H9 (cell line): ENCODE measurements around the gene MON2. TPM values are rescaled to one million over a fixed set of nuclear protein-coding genes. Genes with fewer than 3 reads are reported as not detected.

Experiments
- DNase-seq: peaks from one replicate; pipeline ENCODE4 v3.0.0-alpha.2; 2017
- H2AFZ ChIP-seq: one replicate; pipeline ENCODE4 v1.6.1; 2013; ENCODE audit warnings: mild to moderate bottlenecking, low read length, control low read depth, moderate library complexity
- H2AK5ac ChIP-seq: 2 replicates; pipeline ENCODE4 v1.6.1; 2013; ENCODE audit warnings: low read length, control low read depth, mixed read lengths; ENCODE audit not compliant: insufficient read length
- H2BK120ac ChIP-seq: one replicate; pipeline ENCODE4 v1.6.1; 2013; ENCODE audit warnings: low read depth, mild to moderate bottlenecking, low read length, control low read depth, inconsistent platforms; ENCODE audit not compliant: poor library complexity, severe bottlenecking
- H2BK12ac ChIP-seq: 2 replicates; pipeline ENCODE4 v1.6.1; 2013; ENCODE audit warnings: low read length, control low read depth, mixed read lengths, low read depth; ENCODE audit not compliant: insufficient read length
- H2BK15ac ChIP-seq: 2 replicates; pipeline ENCODE4 v1.6.1; 2013; ENCODE audit warnings: low read depth, low read length, control low read depth
- H2BK20ac ChIP-seq: one replicate; pipeline ENCODE4 v1.6.1; 2013; ENCODE audit warnings: low read depth, mild to moderate bottlenecking, low read length, control low read depth, inconsistent platforms; ENCODE audit not compliant: poor library complexity, severe bottlenecking
- H2BK5ac ChIP-seq: 2 replicates; pipeline ENCODE4 v1.6.1; 2013; ENCODE audit warnings: low read length, control low read depth, mixed read lengths; ENCODE audit not compliant: insufficient read length
- H3K14ac ChIP-seq: 2 replicates; pipeline ENCODE4 v1.6.1; 2013; ENCODE audit warnings: low read length, control low read depth; ENCODE audit not compliant: insufficient read depth
- H3K18ac ChIP-seq: 2 replicates; pipeline ENCODE4 v1.6.1; 2013; ENCODE audit warnings: low read depth, mild to moderate bottlenecking, mixed read lengths, low read length, control low read depth; ENCODE audit not compliant: insufficient read length
- H3K23ac ChIP-seq: 2 replicates; pipeline ENCODE4 v1.6.1; 2013; ENCODE audit warnings: low read length, control low read depth, mixed read lengths, low read depth; ENCODE audit not compliant: insufficient read length
- H3K23me2 ChIP-seq: 2 replicates; pipeline ENCODE4 v1.6.1; 2013; ENCODE audit warnings: low read depth, mild to moderate bottlenecking, mixed read lengths, low read length, control low read depth; ENCODE audit not compliant: insufficient read length, poor library complexity, severe bottlenecking
- H3K27ac ChIP-seq: 2 replicates; pipeline ENCODE4 v1.5.1; 2013; ENCODE audit warnings: low read length, control low read depth, mixed read lengths, low read depth; ENCODE audit not compliant: insufficient read length
- H3K27me3 ChIP-seq: 2 replicates; pipeline ENCODE4 v1.6.1; 2013; ENCODE audit warnings: low read length, control low read depth, inconsistent platforms; ENCODE audit not compliant: insufficient read depth
- H3K4ac ChIP-seq: 2 replicates; pipeline ENCODE4 v1.6.1; 2013; ENCODE audit warnings: low read depth, mild to moderate bottlenecking, control low read depth, inconsistent platforms, low read length, moderate library complexity
- H3K4me1 ChIP-seq: 2 replicates; pipeline ENCODE4 v1.6.1; 2013; ENCODE audit warnings: low read length, control low read depth, inconsistent platforms; ENCODE audit not compliant: insufficient read depth
- H3K4me2 ChIP-seq: 2 replicates; pipeline ENCODE4 v1.6.1; 2013; ENCODE audit warnings: low read length, control low read depth, mixed read lengths; ENCODE audit not compliant: insufficient read length, insufficient read depth
- H3K56ac ChIP-seq: 2 replicates; pipeline ENCODE4 v1.6.1; 2013; ENCODE audit warnings: low read depth, mild to moderate bottlenecking, mixed read lengths, low read length, control low read depth; ENCODE audit not compliant: insufficient read length
- H3K79me1 ChIP-seq: 2 replicates; pipeline ENCODE4 v1.6.1; 2013; ENCODE audit warnings: low read depth, mild to moderate bottlenecking, moderate library complexity, low read length, control low read depth, inconsistent platforms; ENCODE audit not compliant: insufficient read depth, poor library complexity, severe bottlenecking
- H3K79me2 ChIP-seq: 2 replicates; pipeline ENCODE4 v1.6.1; 2013; ENCODE audit warnings: low read length, control low read depth, inconsistent platforms; ENCODE audit not compliant: insufficient read depth
- H3K9ac ChIP-seq: 2 replicates; pipeline ENCODE4 v1.6.1; 2013; ENCODE audit warnings: low read length, control low read depth, mixed read lengths; ENCODE audit not compliant: insufficient read length; ENCODE audit errors: extremely low read depth
- H3K9me3 ChIP-seq: one replicate; pipeline ENCODE4 v1.6.1; 2013; ENCODE audit warnings: low read depth, low read length, inconsistent platforms; ENCODE audit not compliant: control insufficient read depth
- H3T11ph ChIP-seq: one replicate; pipeline ENCODE4 v1.6.1; 2013; ENCODE audit warnings: mild to moderate bottlenecking, low read length, control low read depth, inconsistent platforms
- H4K20me1 ChIP-seq: one replicate; pipeline ENCODE4 v1.6.1; 2013; ENCODE audit not compliant: control insufficient read depth, insufficient read length, insufficient read depth
- H4K5ac ChIP-seq: 2 replicates; pipeline ENCODE4 v1.6.1; 2013; ENCODE audit warnings: low read depth, mild to moderate bottlenecking, mixed read lengths, low read length, control low read depth; ENCODE audit not compliant: insufficient read length
- H4K8ac ChIP-seq: replicated peaks from 2 replicates; pipeline ENCODE4 v1.6.1; 2013; ENCODE audit warnings: low read length, control low read depth, mixed read lengths, low read depth; ENCODE audit not compliant: insufficient read length
- H4K91ac ChIP-seq: 2 replicates; pipeline ENCODE4 v1.6.1; 2013; ENCODE audit warnings: low read depth, mild to moderate bottlenecking, moderate library complexity, mixed read lengths, low read length, control low read depth; ENCODE audit not compliant: insufficient read length
- H3K27ac Mint-ChIP-seq, 3 experiments: 2 replicates in 2 of 3; 3 replicates in 1 of 3; pipeline ENCODE4 v1.8.0; 2020 to 2021; ENCODE audit warnings: mixed read lengths in 3 of 3, mild to moderate bottlenecking in 1 of 3, moderate library complexity in 1 of 3
- H3K27me3 Mint-ChIP-seq: 2 replicates; pipeline ENCODE4 v1.8.0; 2021; ENCODE audit warnings: low read depth, mild to moderate bottlenecking, moderate library complexity, mixed read lengths
- H3K36me3 Mint-ChIP-seq, 3 experiments: 2 replicates in 2 of 3; 3 replicates in 1 of 3; pipeline ENCODE4 v1.8.0; 2020 to 2021; ENCODE audit warnings: low read depth in 3 of 3, mixed read lengths in 3 of 3; ENCODE audit not compliant: insufficient read depth in 1 of 3
- H3K4me1 Mint-ChIP-seq, 2 experiments: 2 replicates each; pipeline ENCODE4 v1.8.0; 2020; ENCODE audit warnings: mixed read lengths in 2 of 2
- H3K4me3 Mint-ChIP-seq, 2 experiments: 2 replicates in 1 of 2; 3 replicates in 1 of 2; pipeline ENCODE4 v1.8.0; 2020 to 2021; ENCODE audit warnings: mild to moderate bottlenecking in 2 of 2, mixed read lengths in 2 of 2, moderate library complexity in 1 of 2
- H3K9me3 Mint-ChIP-seq, 2 experiments: 2 replicates in 1 of 2; 3 replicates in 1 of 2; pipeline ENCODE4 v1.8.0; 2020; ENCODE audit warnings: mild to moderate bottlenecking in 2 of 2, mixed read lengths in 2 of 2, moderate library complexity in 1 of 2
- total RNA-seq: library from RNA; stranded (reverse); gene quantifications from 2 replicates; pipeline ENCODE4 v1.2.1, GENCODE V29; 2021
- TF ChIP-seq, protein P1 (sequence below): fragments of 200-600 bp; sonication (generic); conservative IDR thresholded peaks from 3 replicates; pipeline ENCODE4 v1.8.0; 2021; ENCODE audit warnings: antibody characterized with exemption, mild to moderate bottlenecking

Gene MON2
- total RNA-seq, 1 experiment from 2014 or later = 21.9 TPM

DNA sequence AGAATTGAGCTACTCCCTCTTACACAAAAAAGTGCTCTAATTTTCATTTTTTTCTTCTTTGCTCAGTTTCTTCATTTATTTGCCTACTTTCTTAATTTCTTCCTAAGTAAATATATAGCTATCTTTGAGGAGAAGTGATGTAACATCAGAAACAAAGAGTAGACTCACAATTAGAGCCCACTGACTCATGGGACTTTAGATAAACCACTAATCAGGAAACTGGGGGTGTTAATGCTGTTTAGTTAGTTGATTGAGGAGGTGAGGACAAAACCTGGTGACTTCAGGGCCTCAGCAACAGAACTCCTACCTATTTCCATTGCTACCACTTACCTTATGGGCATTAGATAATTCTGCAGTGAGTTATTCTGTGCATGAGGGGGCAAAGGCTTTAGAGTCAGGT lies 151.7 kb downstream of the MON2 start:
- Histone ChIP-seq H2BK12ac (no peak overlapping the region), H3K27ac (no peak overlapping the region), H2AK5ac (no peak overlapping the region), H2BK5ac (no peak overlapping the region), H3K79me1 (no peaks in the 10 kb centered on the region), H3K23me2 (no peaks in the 10 kb centered on the region), H3T11ph (no peak overlapping the region), H3K27me3 (no peaks in the 10 kb centered on the region), H2BK120ac (no peak overlapping the region), H2BK20ac (no peak overlapping the region), H3K4me2 (no peak overlapping the region), H4K8ac (no peak overlapping the region), H3K9me3 (no peaks in the 10 kb centered on the region), H3K9ac (no peak overlapping the region), H3K4me1 (peaks cover 4% of the 10 kb centered on the region; the same call in 1 of the 2 replicates), H4K91ac (no peak overlapping the region), H2AFZ (no peak overlapping the region), H4K5ac (no peak overlapping the region), H3K14ac (no peak overlapping the region), H4K20me1 (no peaks in the 10 kb centered on the region), H3K18ac (no peak overlapping the region), H3K4ac (no peak overlapping the region), H3K23ac (no peak overlapping the region), H3K79me2 (no peaks in the 10 kb centered on the region), H2BK15ac (no peak overlapping the region), H3K56ac (no peak overlapping the region)
- TF ChIP-seq, protein P1, sequence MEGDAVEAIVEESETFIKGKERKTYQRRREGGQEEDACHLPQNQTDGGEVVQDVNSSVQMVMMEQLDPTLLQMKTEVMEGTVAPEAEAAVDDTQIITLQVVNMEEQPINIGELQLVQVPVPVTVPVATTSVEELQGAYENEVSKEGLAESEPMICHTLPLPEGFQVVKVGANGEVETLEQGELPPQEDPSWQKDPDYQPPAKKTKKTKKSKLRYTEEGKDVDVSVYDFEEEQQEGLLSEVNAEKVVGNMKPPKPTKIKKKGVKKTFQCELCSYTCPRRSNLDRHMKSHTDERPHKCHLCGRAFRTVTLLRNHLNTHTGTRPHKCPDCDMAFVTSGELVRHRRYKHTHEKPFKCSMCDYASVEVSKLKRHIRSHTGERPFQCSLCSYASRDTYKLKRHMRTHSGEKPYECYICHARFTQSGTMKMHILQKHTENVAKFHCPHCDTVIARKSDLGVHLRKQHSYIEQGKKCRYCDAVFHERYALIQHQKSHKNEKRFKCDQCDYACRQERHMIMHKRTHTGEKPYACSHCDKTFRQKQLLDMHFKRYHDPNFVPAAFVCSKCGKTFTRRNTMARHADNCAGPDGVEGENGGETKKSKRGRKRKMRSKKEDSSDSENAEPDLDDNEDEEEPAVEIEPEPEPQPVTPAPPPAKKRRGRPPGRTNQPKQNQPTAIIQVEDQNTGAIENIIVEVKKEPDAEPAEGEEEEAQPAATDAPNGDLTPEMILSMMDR = no peak
- H3K4me3 Mint-ChIP-seq = no peak overlapping the region
- H3K36me3 Mint-ChIP-seq = 0 out of 7 replicates have a peak, but pooled peaks cover 0 to 1% (median 0%) of the 10 kb centered on the region in 3 experiments
- H3K27me3 Mint-ChIP-seq = no peaks in the 10 kb centered on the region
- H3K9me3 Mint-ChIP-seq = no peaks in the 10 kb centered on the region
- no peak overlapping the region for H3K27ac Mint-ChIP-seq
- peaks cover 36 to 37% of the 10 kb centered on the region in 2 experiments for H3K4me1 Mint-ChIP-seq
- DNase-seq = no peak
